Esophagus squamous epithelium (tissue), 5 donors: ENCODE measurements around the gene EPHA4. TPM values are rescaled to one million over a fixed set of nuclear protein-coding genes. Genes with fewer than 3 reads are reported as not detected.

ENCODE experiments used
- DNase-seq: peaks from one replicate; lab custom pipeline; 2025; lab: John Stamatoyannopoulos, UW
- H3K27ac ChIP-seq, 4 donors: fragments of 200-600 bp; sonication (generic); one replicate each; pipeline ENCODE4 v1.5.1; 2016 to 2019; ENCODE audit warnings: mild to moderate bottlenecking in 1 of 4
- H3K27me3 ChIP-seq, 4 donors: fragments of 200-600 bp; sonication (generic); 1 replicate in 3 of 4; 2 replicates in 1 of 4; pipeline versions ENCODE4 v1.5.1 to v1.6.0; 2017 to 2021; ENCODE audit warnings: antibody characterized with exemption in 1 of 4
- H3K36me3 ChIP-seq, 3 donors: fragments of 200-600 bp; sonication (generic); one replicate each; pipeline ENCODE4 v1.5.1; 2016 to 2019
- H3K4me1 ChIP-seq, 3 donors: fragments of 200-600 bp; sonication (generic); one replicate each; pipeline ENCODE4 v1.5.1; 2017 to 2019
- H3K4me3 ChIP-seq, 4 donors: fragments of 200-600 bp; sonication (generic); 1 replicate in 3 of 4; 2 replicates in 1 of 4; pipeline ENCODE4 v1.5.1; 2016 to 2019; ENCODE audit warnings: mild to moderate bottlenecking in 2 of 4, moderate library complexity in 1 of 4
- H3K9me3 ChIP-seq, 3 donors: fragments of 200-600 bp; sonication (generic); one replicate each; pipeline ENCODE4 v1.5.1; 2016 to 2019
- CTCF ChIP-seq, 6 experiments: fragments of 450-650 bp in 4 of 6; fragments of 200-600 bp in 2 of 6; sonication (generic) in 2 of 6; IDR thresholded peaks; one replicate each; pipeline ENCODE4 v1.5.1; 2016 to 2019; ENCODE audit warnings: antibody characterized with exemption in 6 of 6, mild to moderate bottlenecking in 4 of 6, moderate library complexity in 4 of 6
- POLR2A ChIP-seq, 4 donors: fragments of 450-650 bp; IDR thresholded peaks; one replicate each; pipeline ENCODE4 v1.6.1; 2017; ENCODE audit warnings: antibody characterized with exemption in 4 of 4, mild to moderate bottlenecking in 4 of 4, moderate library complexity in 3 of 4
- WGBS, 2 donors: methylation state at CpG; one replicate each; pipeline ENCODE4 v1.1.5; 2018; 5-methylcytosine and 5-hydroxymethylcytosine counted together
- intact Hi-C: fragments of 100-400 bp; cut with DNase I; formaldehyde crosslinking; loops from one replicate; pipeline ENCODE4 v1.15.0; 2022
- total RNA-seq, 4 donors: library from RNA; depleted of rRNA; stranded (reverse); fragments of >200 nt; gene quantifications; one replicate each; pipeline ENCODE4 v1.1.0, GENCODE V29; 2016
- donor health status: DM: yes; HTN: yes; CAD: no.

Gene EPHA4
- total RNA-seq, 4 donors from 2014 or later, result 5.9 to 30.3 (median 25.2) TPM

GRCh38 chr2:221458578-221458977 lies 113.5 kb downstream of the EPHA4 start:
- intact Hi-C loops, result no loop called here
- WGBS, 2 donors, result 44 to 64% methylated on average over 4 to 5 of the region's 5 CpGs
- no peaks in the 10 kb centered on the region for H3K9me3 ChIP-seq
- H3K27ac ChIP-seq, result no peak overlapping the region
- TF ChIP-seq POLR2A (IDR thresholded peaks at IDR 0.05), result no peak
- TF ChIP-seq CTCF (IDR thresholded peaks at IDR 0.05), result no peak
- DNase-seq, result no peak
- no peaks in the 10 kb centered on the region for H3K36me3 ChIP-seq
- H3K4me3 ChIP-seq, result no peak overlapping the region
- no peaks in the 10 kb centered on the region for H3K4me1 ChIP-seq
- no peaks in the 10 kb centered on the region for H3K27me3 ChIP-seq

GRCh38 chr2:221455214-221455613 lies 116.9 kb downstream of the EPHA4 start:
- Histone ChIP-seq H3K27me3 (no peaks in the 10 kb centered on the region), H3K36me3 (no peaks in the 10 kb centered on the region), H3K9me3 (no peaks in the 10 kb centered on the region), H3K4me3 (no peak overlapping the region), H3K27ac (no peak overlapping the region), H3K4me1 (no peaks in the 10 kb centered on the region)
- intact Hi-C loops, result no loop called here
- DNase-seq, result no peak
- WGBS, 2 donors, result 59 to 86% methylated on average over 4 to 6 of the region's 6 CpGs
- TF ChIP-seq CTCF (IDR thresholded peaks at IDR 0.05), result no peak
- TF ChIP-seq POLR2A (IDR thresholded peaks at IDR 0.05), result no peak

- Histone ChIP-seq H3K4me3 (no peak overlapping the region), H3K27ac (no peak overlapping the region), H3K4me1 (no peaks in the 10 kb centered on the region), H3K9me3 (no peaks in the 10 kb centered on the region), H3K36me3 (no peaks in the 10 kb centered on the region), H3K27me3 (no peaks in the 10 kb centered on the region)
- no peak for TF ChIP-seq POLR2A (IDR thresholded peaks at IDR 0.05)
- no peak for TF ChIP-seq CTCF (IDR thresholded peaks at IDR 0.05)
- intact Hi-C loops, result no loop called here
- WGBS, 2 donors, result 81 to 98% methylated on average over 3 of the region's 3 CpGs
- no peak for DNase-seq
These were observed 117.5 kb downstream of the EPHA4 start for GRCh38 chr2:221454459-221455105.

GRCh38 chr2:221451862-221452788 lies 120.0 kb downstream of the EPHA4 start:
- H3K27me3 ChIP-seq, result no peaks in the 10 kb centered on the region
- no peak for TF ChIP-seq CTCF (IDR thresholded peaks at IDR 0.05)
- no peak for TF ChIP-seq POLR2A (IDR thresholded peaks at IDR 0.05)
- no peaks in the 10 kb centered on the region for H3K36me3 ChIP-seq
- intact Hi-C loops, result no loop called here
- H3K4me3 ChIP-seq, result no peak overlapping the region
- peaks cover 0 to 10% (median 0%) of the 10 kb centered on the region in 3 donors for H3K4me1 ChIP-seq
- H3K9me3 ChIP-seq, result no peaks in the 10 kb centered on the region
- 90% methylated on average over 13 of the region's 13 CpGs for WGBS, 2 donors
- no peak overlapping the region for H3K27ac ChIP-seq
- DNase-seq, result no peak

GRCh38 chr2:221450280-221450679 lies 121.8 kb downstream of the EPHA4 start:
- TF ChIP-seq CTCF (IDR thresholded peaks at IDR 0.05) (no peak), POLR2A (IDR thresholded peaks at IDR 0.05) (no peak)
- intact Hi-C loops, result no loop called here
- no peak for DNase-seq
- H3K27ac ChIP-seq, result no peak overlapping the region
- H3K27me3 ChIP-seq, result no peaks in the 10 kb centered on the region
- no peaks in the 10 kb centered on the region for H3K36me3 ChIP-seq
- peaks cover 0 to 10% (median 0%) of the 10 kb centered on the region in 3 donors for H3K4me1 ChIP-seq
- no peak overlapping the region for H3K4me3 ChIP-seq
- WGBS, 2 donors, result 76 to 96% methylated on average over 1 of the region's 1 CpG
- H3K9me3 ChIP-seq, result no peaks in the 10 kb centered on the region
